HG03469 (cell line): Measurements from ENCODE around the gene ZNF467.

Experiments used
- ATAC-seq: cut with Tn5 transposase; IDR thresholded peaks from one replicate; pipeline ENCODE4 v1.9.1; 2021; ENCODE audit warnings: mild to moderate bottlenecking, moderate library complexity, moderate number of reproducible peaks; ENCODE audit not compliant: unreplicated experiment

The ZNF467 gene

GRCh38 chr7:149772241-149772955, 990 bp downstream of the ZNF467 start:
- ATAC-seq = no peak

- ATAC-seq = peak; percentile 85
Observed at GRCh38 chr7:149771720-149772240, 1.6 kb downstream of the ZNF467 start.

GRCh38 chr7:149770728-149771636, 2.4 kb downstream of the ZNF467 start:
- no peak for ATAC-seq

- no peak for ATAC-seq
Observed at GRCh38 chr7:149769915-149770314, 3.5 kb downstream of the ZNF467 start.

GRCh38 chr7:149768931-149769330, 4.5 kb downstream of the ZNF467 start:
- ATAC-seq = no peak

- no peak for ATAC-seq
Observed at GRCh38 chr7:149767068-149767467, 6.3 kb downstream of the ZNF467 start.

GRCh38 chr7:149766135-149766675, 7.2 kb downstream of the ZNF467 start:
- no peak for ATAC-seq

GRCh38 chr7:149765399-149766121, 7.8 kb downstream of the ZNF467 start:
- no peak for ATAC-seq

- ATAC-seq = no peak
Observed at GRCh38 chr7:149764481-149765398, 8.6 kb downstream of the ZNF467 start.

GRCh38 chr7:149763563-149764240, 9.7 kb downstream of the ZNF467 start:
- no peak for ATAC-seq

GRCh38 chr7:149762610-149763009, 10.8 kb downstream of the ZNF467 start:
- ATAC-seq = no peak

- no peak for ATAC-seq
Observed at GRCh38 chr7:149762089-149762488, 11.3 kb downstream of the ZNF467 start.

GRCh38 chr7:149761307-149761706, 12.1 kb downstream of the ZNF467 start:
- ATAC-seq = no peak

GRCh38 chr7:149760538-149760937, 12.8 kb downstream of the ZNF467 start:
- ATAC-seq = no peak

GRCh38 chr7:149759093-149759860, 14.1 kb downstream of the ZNF467 start:
- no peak for ATAC-seq

GRCh38 chr7:149753375-149754233, 19.8 kb downstream of the ZNF467 start:
- no peak for ATAC-seq

GRCh38 chr7:149752646-149753045, 20.7 kb downstream of the ZNF467 start:
- ATAC-seq = no peak
